RKO (cell line): ENCODE measurements around the gene AREG.
"Not testable (repeated sequence)": the region's sequence is repeated elsewhere in the genome, so short reads cannot be mapped to it uniquely, and the experiment has no call there.

ENCODE experiments used
- DNase-seq: peaks from one replicate; pipeline ENCODE4 v3.0.0-alpha.2; 2016; ENCODE audit warnings: low spot score

The AREG gene, protein sequence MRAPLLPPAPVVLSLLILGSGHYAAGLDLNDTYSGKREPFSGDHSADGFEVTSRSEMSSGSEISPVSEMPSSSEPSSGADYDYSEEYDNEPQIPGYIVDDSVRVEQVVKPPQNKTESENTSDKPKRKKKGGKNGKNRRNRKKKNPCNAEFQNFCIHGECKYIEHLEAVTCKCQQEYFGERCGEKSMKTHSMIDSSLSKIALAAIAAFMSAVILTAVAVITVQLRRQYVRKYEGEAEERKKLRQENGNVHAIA

DNA sequence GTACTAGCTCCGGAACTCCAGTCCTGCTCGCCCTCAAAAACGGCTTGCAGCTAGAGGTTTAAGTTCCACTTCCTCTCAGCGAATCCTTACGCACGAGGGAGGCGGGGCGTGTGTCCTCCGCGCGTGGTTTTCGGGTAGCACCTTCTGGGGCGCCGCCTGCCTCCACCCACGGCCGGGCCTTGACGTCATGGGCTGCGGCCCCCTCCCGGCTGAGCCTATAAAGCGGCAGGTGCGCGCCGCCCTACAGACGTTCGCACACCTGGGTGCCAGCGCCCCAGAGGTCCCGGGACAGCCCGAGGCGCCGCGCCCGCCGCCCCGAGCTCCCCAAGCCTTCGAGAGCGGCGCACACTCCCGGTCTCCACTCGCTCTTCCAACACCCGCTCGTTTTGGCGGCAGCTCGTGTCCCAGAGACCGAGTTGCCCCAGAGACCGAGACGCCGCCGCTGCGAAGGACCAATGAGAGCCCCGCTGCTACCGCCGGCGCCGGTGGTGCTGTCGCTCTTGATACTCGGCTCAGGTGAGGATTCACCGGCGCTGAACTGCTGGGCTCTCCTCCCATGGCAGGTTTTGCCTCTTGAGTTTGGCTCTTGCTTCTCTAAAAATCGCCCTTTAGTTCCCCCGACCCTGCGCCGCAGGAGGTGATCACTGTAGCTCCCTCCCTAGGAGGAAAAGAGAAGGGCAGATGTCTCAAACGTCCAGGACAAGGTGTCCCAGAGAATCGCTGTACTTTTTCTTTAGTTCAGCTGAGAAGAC is at the start of gene AREG:
Gene AREG (plus strand): TSS at position 246 of the 752 bp plus-strand sequence. CDS start 210 bp downstream, at position 456.
- DNase-seq = peak; percentile 55

DNA sequence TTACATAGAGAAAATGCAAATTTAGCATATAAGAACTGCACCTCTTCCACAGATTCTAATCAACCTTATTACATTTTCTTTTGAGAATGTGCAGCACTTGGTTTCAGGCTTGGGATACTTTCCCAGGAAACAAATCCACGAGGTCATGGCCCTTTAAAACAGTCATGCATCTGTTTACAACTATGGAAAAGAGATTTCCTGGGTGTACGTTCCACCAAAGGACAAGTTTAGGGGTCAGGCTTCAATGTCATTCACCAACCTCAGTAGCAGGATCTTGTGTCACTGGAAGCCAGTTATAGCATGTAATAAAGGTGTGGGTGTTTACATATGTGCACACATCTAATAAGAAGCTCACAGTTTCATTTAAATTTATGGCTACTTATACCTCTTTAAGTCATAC is 49.3 kb upstream of the AREG start:
- DNase-seq = no peak

DNA sequence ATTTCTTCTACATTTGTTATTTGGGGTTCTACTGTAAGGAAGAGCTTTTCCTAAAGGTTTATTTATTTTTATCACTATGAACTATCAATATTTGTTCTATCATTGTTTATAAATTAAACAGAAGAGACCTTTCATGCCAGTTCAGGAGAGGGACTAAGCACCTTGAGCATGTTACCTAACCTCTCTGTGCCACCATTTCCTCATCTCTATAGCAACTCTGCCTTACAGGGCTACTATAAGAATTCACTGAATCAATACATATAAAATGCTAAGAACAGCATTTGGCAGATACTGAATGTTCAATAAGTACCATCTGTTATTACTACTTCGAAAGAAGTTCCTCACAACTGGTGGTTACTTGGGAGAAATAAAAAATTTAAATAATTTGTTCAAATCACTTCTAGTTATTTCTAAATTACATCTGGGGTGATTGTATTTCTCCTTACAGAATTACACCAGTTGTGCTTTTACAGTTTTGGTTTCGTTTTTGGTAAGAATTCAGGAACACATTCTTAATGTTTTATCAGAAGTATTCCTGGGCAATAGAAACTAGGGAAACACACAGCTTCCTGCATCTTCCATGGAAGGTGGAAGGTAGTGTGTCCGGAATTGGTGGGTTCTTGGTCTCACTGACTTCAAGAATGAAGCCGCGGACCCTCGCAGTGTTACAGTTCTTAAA is 47.0 kb upstream of the AREG start:
- peak; percentile 25 for DNase-seq

DNA sequence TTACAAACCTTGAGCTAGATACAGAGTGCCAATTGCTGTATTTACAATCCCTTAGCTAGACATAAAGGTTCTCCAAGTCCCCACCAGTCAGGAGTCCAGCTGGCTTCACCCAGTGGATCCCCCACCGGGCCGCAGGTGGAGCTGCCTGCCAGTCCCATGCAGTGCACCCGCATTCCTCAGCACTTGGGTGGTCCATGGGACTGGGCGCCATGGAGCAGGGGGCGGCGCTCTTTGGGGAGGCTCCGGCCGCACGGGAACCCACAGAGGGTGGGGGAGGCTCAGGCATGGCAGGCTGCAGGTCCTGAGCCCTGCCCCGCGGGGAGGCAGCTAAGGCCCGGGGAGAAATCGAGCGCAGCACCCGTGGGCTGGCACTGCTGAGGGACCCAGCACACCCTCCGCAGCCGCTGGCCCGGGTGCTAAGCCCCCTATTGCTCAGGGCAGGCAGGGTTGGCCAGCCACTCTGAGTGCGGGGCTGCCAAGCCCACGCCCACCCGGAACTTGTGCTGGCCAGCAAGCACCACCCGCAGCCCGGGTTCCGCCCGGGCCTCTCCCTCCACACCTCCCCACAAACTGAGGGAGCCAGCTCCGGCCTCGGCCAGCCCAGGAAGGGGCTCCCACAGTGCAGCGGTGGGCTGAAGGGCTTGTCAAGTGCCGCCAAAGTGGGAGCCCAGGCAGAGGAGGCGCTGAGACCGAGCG is 45.9 kb upstream of the AREG start:
- not testable (repeated sequence) for DNase-seq

DNA sequence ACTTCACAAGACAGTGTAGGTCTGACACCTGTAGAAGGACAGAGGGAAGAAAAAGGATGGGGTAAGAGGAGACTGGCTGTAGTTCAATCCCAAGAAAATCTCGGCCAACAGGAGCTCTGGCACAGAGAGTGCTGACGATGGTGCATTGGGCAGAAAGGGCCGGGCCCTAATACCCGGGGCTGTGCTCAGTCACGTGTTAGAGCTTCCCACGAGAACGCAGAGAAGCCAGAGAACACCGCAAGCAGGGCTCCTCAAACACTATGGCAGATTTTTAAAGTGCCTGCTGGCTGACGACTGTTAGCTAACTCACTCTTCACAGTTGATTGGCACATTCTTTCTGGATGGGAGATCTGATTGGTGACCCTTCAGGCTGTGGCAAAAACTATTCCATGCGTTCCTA is 44.5 kb upstream of the AREG start:
- DNase-seq = no peak

DNA sequence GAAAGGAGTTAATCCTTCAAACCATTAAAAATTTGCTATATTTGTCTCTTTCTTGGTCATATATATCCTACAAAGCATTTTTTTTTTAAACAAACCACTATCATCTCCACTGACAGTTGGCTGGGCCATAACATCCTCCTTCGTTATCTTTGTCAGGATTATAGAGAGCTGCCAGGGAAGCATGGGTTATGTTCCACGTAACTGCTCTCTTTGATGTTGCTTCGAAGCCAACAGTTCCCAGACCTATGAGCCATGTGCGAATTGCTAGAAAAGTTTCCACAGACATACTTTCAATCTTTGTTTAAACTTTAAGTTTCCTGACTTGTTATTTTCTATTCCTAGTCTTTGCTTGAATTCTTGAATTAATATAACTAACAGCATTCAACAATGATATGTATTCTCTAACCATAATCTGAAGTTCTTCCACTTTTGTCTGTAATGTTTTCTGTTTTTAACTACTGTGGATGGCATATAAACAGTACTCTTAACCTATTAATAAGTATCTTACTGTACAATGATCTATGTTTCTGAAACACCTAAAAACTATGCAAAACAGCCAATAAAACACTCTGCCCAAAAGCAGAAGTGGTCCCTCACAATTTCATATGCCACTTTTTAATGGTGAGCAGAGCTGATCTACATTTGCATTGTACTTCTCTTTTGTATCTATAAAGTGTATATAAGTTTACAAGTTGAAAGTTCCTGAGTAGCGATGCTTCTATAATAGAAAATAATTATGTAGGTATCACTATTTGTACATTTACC is 42.1 kb upstream of the AREG start:
- no peak for DNase-seq

DNA sequence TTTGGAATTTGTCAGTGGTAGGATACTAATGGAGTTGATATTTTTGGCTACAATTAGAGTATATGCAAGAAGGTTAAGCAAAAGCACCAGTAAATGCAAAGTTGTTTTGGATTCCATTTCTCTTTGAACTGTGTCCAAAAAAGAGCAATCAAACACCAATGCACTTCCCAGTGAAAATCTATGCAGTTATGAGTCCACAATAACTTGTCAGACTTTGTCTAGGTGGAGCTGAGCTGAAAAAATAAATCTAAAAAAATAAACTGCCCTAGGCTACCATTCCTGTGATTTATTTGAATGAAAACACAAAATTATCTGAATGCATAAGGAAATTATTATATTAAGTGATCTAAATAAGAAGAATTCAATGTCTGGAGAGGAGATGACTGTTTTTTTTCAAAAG is 37.0 kb upstream of the AREG start:
- DNase-seq = no peak

DNA sequence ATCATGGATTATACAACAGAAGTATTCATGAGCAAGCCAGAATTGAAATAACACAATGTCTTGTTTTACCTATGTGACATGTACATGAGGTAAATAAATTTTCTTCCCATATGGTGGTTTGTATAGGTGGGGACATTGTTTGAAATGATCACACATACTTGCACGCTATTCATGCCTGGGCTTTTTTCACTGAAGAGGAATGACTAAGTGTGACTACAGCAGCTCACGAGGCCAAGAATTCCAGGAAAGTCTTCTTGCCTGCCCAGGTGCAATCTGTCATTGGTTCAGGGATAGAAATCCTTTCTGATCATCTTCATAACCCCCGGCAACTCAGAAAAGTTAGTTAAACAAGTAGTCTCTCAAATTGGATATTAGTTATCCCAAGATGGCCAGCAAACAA is 36.3 kb upstream of the AREG start:
- no peak for DNase-seq

DNA sequence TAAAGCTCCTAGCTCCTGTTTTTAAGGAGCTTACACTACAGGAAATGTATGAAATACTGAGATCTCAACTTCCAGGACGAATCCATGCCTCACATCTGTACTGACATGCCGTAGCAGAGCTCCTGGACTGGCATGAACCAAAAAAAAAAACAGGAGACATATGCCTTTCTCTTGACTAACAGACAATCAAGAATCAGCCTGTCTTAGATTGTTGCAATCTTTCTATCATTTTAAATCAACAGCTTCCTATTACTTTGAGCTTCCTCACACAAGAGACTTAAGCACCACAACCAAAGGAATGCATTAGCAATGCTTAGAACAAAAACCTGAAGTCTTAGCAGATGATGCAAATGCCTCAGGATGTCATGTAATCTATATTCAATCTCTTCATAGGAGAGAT is 34.7 kb upstream of the AREG start:
- no peak for DNase-seq

DNA sequence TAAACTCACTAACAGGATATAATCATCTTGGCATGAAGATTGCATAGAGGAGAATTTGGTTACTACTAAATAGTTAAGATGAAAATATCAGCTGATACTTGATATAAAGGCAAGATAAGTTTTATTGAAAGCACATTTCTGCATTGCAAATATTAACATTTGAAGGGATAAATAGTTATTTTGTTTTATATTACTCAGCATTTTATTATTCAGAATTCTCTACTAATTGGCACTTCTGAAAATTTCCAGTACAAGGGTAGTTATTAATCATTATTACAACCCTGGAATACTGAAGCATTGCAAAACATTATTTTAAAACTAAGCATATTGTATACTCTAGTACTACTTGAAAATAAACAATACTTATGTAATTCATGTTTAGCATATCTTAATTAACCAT is 32.7 kb upstream of the AREG start:
- DNase-seq = no peak

DNA sequence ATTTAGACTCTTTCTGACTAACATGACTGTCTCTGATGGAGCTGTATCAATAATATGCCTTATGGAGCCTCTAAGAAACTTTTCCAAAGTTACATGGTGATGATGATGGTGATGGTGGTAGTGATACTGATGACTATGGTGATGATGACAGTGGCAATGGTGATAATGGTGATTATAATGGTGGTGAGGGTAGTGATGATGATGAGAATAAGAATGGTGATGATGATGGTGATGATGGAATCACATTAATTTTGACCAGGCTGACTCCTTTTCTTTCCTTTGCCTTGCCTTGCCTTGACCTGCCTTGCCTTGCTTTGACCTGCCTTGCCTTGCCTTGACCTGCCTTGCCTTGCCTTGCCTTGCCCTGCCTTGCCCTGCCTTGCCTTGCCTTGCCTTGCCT is 31.7 kb upstream of the AREG start:
- no peak for DNase-seq

DNA sequence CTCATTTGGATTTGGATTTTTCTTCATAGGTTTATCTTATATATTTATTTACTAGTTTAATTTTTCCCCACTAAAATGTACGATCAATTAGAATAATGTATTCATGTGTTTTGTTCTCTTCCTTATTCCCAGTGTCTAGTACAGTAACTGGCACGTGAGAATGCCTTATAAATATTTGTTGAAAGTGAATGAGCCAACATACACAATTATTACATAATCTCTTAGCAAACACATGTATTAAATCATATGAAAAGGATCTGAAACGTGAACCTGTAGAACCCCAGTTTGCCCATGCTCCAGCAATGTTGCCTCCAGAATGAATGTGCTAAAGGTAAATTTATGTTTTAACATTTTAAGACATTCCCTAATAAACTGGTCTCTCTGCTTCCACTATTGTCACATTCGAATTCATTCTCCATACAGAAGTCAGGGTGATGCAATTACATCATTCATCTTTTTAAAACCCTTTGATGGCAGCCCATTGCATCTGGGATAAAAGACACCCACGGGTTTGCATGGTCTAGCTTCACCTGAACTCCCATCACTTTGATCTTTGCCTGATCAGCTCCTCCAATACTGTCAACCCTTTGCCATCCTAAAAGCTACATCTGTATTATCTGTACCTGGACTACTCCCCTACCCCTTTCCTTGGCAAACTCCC is 30.7 kb upstream of the AREG start:
- DNase-seq = no peak

DNA sequence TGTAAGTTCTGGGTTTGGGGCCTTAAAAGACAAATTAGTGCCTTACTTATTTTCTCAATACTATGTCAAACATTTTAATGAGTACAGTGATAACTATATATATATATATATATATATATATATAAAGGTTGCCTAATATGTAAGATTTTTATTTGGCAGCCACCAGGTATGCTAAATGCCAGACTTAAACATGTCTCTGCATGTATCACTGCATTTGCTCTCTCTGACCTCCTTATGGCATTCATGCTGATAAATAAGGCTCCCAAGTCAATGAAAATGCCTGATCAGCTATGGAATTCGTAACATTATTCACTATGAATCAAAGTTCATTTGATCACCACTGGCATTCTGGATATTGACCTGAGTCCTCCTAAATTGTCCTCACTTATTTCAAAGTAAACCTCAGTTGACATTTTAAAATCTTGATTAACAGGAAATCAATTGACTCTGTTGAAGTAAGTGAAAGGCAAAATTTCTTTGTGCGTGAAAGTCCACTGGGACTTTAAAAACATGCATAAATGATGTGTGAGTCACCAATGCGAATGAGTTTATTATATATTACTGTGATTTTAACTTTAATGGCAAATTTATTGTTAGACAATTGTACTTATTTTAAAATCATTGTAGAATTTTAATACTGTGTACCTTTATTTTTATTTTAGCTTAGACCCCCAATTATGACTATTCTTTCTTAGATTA is 29.2 kb upstream of the AREG start:
- DNase-seq = no peak

DNA sequence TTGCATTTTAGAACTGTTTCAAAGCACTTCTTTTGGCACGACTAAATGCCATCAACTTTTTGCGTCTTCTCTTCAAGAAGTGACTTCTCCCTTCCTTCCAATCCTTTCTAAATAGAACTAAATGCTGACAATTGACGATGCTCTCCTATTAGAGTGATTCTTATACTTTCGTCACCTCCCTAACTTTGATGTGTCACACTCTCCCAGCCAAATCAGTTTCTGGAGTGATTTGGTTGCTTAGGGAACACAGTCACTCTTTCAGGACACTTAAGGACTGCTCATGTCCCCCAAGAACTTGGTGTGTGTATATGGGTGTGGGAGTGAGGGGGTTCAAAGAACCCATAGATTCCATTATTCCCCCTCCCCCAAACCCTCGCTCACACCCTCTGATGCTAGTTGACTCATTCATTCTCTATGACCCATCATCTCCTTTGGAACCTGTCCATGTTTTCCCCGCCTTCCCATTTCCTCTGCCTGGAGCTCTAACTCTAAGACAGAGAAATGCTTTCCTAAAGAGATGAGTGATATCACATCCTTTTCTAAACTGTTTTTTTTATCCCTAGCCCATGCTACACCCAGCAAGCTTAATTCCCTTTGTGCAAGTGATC is 26.8 kb upstream of the AREG start:
- DNase-seq = peak; percentile 47

DNA sequence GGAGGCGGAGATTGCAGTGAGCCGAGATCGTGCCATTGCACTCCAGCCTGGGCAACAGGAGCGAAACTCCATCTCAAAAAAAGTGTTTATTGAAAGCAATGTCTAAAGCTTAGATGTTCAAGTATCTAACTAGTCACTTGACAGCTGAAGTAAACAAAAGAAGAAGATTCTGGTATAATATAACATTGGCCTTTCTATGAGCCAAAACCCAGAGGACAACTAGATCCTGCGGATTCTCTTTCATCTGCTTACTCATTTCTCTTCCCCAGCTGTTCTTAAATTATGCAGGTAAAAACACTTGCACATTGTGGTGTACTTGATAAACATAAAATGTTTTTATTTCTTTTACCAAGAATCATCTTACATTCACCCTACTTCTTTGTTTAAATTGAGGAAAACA is 24.1 kb upstream of the AREG start:
- DNase-seq = no peak

DNA sequence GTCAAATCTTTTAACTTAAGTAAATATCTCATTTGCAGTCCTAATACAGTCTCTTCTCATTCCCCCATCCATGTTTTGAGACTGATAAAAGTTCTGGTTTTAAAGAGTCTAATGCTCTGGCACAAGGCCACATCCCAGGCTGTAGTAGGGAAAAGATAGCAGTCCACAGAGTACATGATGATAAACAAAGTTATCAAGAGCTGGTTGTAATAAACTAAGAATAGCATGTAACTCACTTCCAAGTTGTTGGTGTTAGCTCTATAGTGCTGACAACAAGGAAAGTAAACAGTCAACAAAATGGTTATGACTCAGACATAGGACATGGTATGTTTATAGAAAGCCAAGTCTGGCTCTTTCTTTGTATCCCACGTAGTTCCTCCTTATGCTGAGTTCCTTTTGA is 21.8 kb upstream of the AREG start:
- no peak for DNase-seq

DNA sequence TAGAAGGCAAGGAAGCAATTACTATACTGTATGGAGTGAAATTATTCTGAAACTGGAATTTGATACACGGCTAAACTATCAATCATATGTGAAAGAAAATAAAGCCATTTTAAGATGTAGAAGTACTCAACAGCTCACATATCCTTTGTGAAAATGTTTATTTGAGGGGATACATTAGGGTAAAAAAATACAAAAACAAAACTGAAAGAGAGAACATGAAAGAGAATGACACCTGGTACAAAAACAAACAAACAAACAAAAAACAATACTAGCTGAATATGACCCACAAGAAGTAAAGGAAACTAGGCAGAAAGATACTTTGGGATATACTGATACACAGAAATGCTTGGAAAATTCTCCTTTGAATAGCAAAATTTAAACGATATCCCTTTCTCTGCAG is 20.8 kb upstream of the AREG start:
- no peak for DNase-seq

DNA sequence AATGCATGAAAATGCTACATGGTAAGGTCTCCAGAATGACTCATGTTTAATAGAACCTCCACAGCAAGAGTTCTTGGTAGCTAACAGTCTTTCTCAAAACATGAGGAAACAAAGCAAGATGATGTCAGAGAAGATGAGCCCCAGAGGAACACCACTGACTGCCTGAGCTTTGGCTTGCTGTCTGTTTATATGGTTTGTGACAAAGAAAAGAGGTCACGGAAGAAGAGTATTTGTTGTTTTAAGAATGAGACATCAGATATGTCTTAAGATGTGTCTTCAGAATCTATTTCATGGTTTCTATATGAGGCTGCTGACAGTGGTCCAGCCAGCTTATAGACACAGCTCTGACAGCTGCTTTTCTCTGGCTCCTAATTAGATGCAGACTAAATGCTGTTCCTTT is 18.8 kb upstream of the AREG start:
- DNase-seq = no peak

DNA sequence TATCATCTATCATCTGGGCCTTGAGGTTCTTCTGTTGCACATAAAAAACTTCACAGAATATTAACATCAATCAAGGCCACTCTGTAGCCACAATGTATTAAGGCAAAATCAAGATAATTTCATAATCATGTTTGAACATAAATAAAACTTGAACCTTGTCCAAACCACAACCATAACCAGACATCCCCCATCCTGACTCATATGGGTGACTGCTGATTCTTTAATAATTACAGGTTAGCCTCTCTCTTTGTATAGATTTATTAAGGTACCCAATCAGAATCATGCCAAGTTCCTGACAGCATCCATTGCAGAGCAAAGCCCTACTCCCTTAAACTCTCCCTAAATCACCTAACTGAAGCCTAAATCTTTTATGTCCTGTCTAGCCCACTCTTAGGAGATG is 16.7 kb upstream of the AREG start:
- no peak for DNase-seq

DNA sequence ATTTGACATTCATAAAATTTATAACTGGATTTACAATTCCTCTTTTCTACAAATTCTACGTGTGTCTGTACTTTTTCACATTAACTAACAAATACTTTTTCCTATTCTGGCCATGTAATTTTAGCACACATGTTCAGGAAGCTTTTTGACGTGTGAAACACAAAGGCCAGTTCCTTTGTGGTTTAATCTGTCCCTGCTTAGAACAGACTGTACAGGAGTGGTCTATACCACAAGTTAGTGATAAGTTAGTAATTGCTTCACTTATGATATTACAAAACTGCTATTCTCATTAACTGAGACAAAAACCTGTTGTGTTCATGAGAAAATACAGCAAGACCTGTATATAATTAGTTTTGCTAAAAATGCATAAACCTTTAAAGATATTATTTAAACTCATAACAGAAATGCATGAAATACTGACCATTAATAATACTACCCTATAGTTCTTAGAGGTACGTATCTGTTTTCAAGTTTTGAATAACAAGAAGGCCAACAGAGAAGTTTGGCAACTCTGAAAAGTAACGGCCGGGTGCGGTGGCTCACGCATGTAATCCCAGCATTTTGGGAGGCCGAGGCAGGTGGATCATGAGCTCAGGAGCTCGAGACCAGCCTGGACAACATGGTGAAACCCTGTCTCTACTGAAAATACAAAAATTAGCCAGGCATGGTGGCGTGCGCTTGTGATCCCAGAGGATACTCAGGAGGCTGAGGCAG is 13.7 kb upstream of the AREG start:
- no peak for DNase-seq
